Trophoblast cell (in vitro differentiated cells and primary cell): ENCODE data around the gene VWF.

Experiments
- DNase-seq, 2 donors: peaks; one replicate each; pipeline ENCODE4 v3.0.0-alpha.2; 2016
- H2AFZ ChIP-seq: 2 replicates; pipeline ENCODE4 v1.6.1; 2013; ENCODE audit warnings: low read length, moderate library complexity, mild to moderate bottlenecking; ENCODE audit not compliant: insufficient read depth, poor library complexity
- H2AK5ac ChIP-seq: 2 replicates; pipeline ENCODE4 v1.6.1; 2013; ENCODE audit warnings: mild to moderate bottlenecking, low read length
- H2BK120ac ChIP-seq: 2 replicates; pipeline ENCODE4 v1.6.1; 2013; ENCODE audit warnings: low read length, mild to moderate bottlenecking, moderate library complexity; ENCODE audit not compliant: insufficient read depth, poor library complexity
- H2BK12ac ChIP-seq: 2 replicates; pipeline ENCODE4 v1.6.1; 2013; ENCODE audit warnings: mild to moderate bottlenecking, low read length, moderate library complexity
- H2BK5ac ChIP-seq: 2 replicates; pipeline ENCODE4 v1.6.1; 2013; ENCODE audit warnings: low read length, low read depth, moderate library complexity, mild to moderate bottlenecking; ENCODE audit not compliant: poor library complexity
- H3K14ac ChIP-seq: 2 replicates; pipeline ENCODE4 v1.6.1; 2013; ENCODE audit warnings: mild to moderate bottlenecking, low read length
- H3K18ac ChIP-seq: 2 replicates; pipeline ENCODE4 v1.6.1; 2013; ENCODE audit warnings: mild to moderate bottlenecking, low read length
- H3K23ac ChIP-seq: 2 replicates; pipeline ENCODE4 v1.6.1; 2013; ENCODE audit warnings: low read length
- H3K27ac ChIP-seq: 2 replicates; pipeline ENCODE4 v1.5.1; 2013; ENCODE audit warnings: low read depth, mild to moderate bottlenecking, inconsistent platforms, low read length, moderate library complexity
- H3K27me3 ChIP-seq: 2 replicates; pipeline ENCODE4 v1.6.1; 2013; ENCODE audit warnings: inconsistent platforms, mild to moderate bottlenecking, low read length, moderate library complexity; ENCODE audit not compliant: insufficient read depth
- H3K36me3 ChIP-seq, 2 experiments: 1 replicate in 1 of 2; 2 replicates in 1 of 2; pipeline ENCODE4 v1.6.1; 2013; ENCODE audit warnings: low read length in 2 of 2, mild to moderate bottlenecking in 2 of 2, moderate library complexity in 1 of 2; ENCODE audit not compliant: insufficient read depth in 2 of 2, control insufficient read depth in 1 of 2
- H3K4ac ChIP-seq: 2 replicates; pipeline ENCODE4 v1.6.1; 2013; ENCODE audit warnings: low read depth, mild to moderate bottlenecking, low read length, moderate library complexity
- H3K4me1 ChIP-seq, 2 experiments: 1 replicate in 1 of 2; 2 replicates in 1 of 2; pipeline ENCODE4 v1.6.1; 2013; ENCODE audit warnings: low read length in 2 of 2, mild to moderate bottlenecking in 2 of 2, moderate library complexity in 1 of 2; ENCODE audit not compliant: insufficient read depth in 2 of 2, control insufficient read depth in 1 of 2
- H3K4me2 ChIP-seq: 2 replicates; pipeline ENCODE4 v1.6.1; 2013; ENCODE audit warnings: inconsistent platforms, mild to moderate bottlenecking, low read length, moderate library complexity
- H3K4me3 ChIP-seq: 2 replicates; pipeline ENCODE4 v1.5.1; 2013; ENCODE audit warnings: mild to moderate bottlenecking, low read depth, low read length, inconsistent platforms
- H3K79me1 ChIP-seq: one replicate; pipeline ENCODE4 v1.6.1; 2013; ENCODE audit warnings: low read length
- H3K79me2 ChIP-seq: 2 replicates; pipeline ENCODE4 v1.6.1; 2013; ENCODE audit warnings: low read length, mild to moderate bottlenecking; ENCODE audit not compliant: control insufficient read depth, insufficient read depth, poor library complexity
- H3K9ac ChIP-seq: 2 replicates; pipeline ENCODE4 v1.6.1; 2013; ENCODE audit warnings: mild to moderate bottlenecking, low read length
- H3K9me3 ChIP-seq: 2 replicates; pipeline ENCODE4 v1.6.1; 2013; ENCODE audit warnings: low read depth, mild to moderate bottlenecking, control low read depth, inconsistent platforms, low read length; ENCODE audit not compliant: insufficient read depth
- H4K12ac ChIP-seq: 2 replicates; pipeline ENCODE4 v1.6.1; 2013; ENCODE audit warnings: low read depth, mild to moderate bottlenecking, low read length, moderate library complexity
- H4K8ac ChIP-seq: 2 replicates; pipeline ENCODE4 v1.6.1; 2013; ENCODE audit warnings: low read depth, mild to moderate bottlenecking, low read length, moderate library complexity
- H4K91ac ChIP-seq: one replicate; pipeline ENCODE4 v1.6.1; 2013; ENCODE audit warnings: low read depth, mild to moderate bottlenecking, low read length, moderate library complexity
- WGBS: extraction: QIAGEN DNeasy Blood & Tissue Kit; methylation state at CpG from one replicate; pipeline ENCODE4 v1.1.7; 2013; ENCODE audit warnings: missing lambda C conversion rate; ENCODE audit not compliant: insufficient read length, insufficient coverage; ENCODE audit errors: extremely low coverage; 5-methylcytosine and 5-hydroxymethylcytosine counted together

Gene VWF

GRCh38 chr12:5923751-5924150 is 200.7 kb downstream of the VWF start:
- Histone ChIP-seq H3K79me1 (no peaks in the 10 kb centered on the region), H3K14ac (no peak overlapping the region), H3K4ac (no peak overlapping the region), H3K9ac (no peak overlapping the region), H3K4me3 (no peak overlapping the region), H4K12ac (no peak overlapping the region), H2BK120ac (no peak overlapping the region), H3K18ac (no peak overlapping the region), H4K8ac (no peak overlapping the region), H3K4me2 (no peak overlapping the region), H3K23ac (no peak overlapping the region), H3K27ac (no peak overlapping the region), H2AK5ac (no peak overlapping the region), H3K9me3 (peaks cover 6% of the 10 kb centered on the region), H2BK5ac (no peak overlapping the region), H3K4me1 (no peaks in the 10 kb centered on the region), H3K36me3 (no peaks in the 10 kb centered on the region), H2BK12ac (no peak overlapping the region), H3K79me2 (no peaks in the 10 kb centered on the region), H3K27me3 (no peaks in the 10 kb centered on the region), H4K91ac (no peak overlapping the region), H2AFZ (no peak overlapping the region)
- no peak for DNase-seq
- WGBS, result no CpG with 5 or more reads among the region's 5 CpGs

- no peak overlapping the region for H3K27ac ChIP-seq
- H2AFZ ChIP-seq, result no peak overlapping the region
- DNase-seq, result no peak
- H3K4me3 ChIP-seq, result peak overlapping the region; percentile 32
- no peaks in the 10 kb centered on the region for H3K79me1 ChIP-seq
- H3K27me3 ChIP-seq, result no peaks in the 10 kb centered on the region
- no peak overlapping the region for H2AK5ac ChIP-seq
- no peak overlapping the region for H2BK5ac ChIP-seq
- no peaks in the 10 kb centered on the region for H3K79me2 ChIP-seq
- no peaks in the 10 kb centered on the region for H3K36me3 ChIP-seq
- H3K23ac ChIP-seq, result no peak overlapping the region
- H2BK120ac ChIP-seq, result no peak overlapping the region
- H3K4ac ChIP-seq, result no peak overlapping the region
- no peak overlapping the region for H4K12ac ChIP-seq
- WGBS, result no CpG with 5 or more reads among the region's 14 CpGs
- H3K4me2 ChIP-seq, result no peak overlapping the region
- H3K9ac ChIP-seq, result no peak overlapping the region
- no peaks in the 10 kb centered on the region for H3K4me1 ChIP-seq
- no peak overlapping the region for H2BK12ac ChIP-seq
- H3K18ac ChIP-seq, result no peak overlapping the region
- H3K14ac ChIP-seq, result no peak overlapping the region
- H3K9me3 ChIP-seq, result peaks cover 6% of the 10 kb centered on the region
- H4K91ac ChIP-seq, result no peak overlapping the region
- no peak overlapping the region for H4K8ac ChIP-seq
Measured at GRCh38 chr12:5923043-5923605, 201.3 kb downstream of the VWF start.

GRCh38 chr12:5921966-5922899 is 202.2 kb downstream of the VWF start:
- WGBS, result no CpG with 5 or more reads among the region's 15 CpGs

GRCh38 chr12:5921027-5921909 is 203.2 kb downstream of the VWF start:
- no peaks in the 10 kb centered on the region for H3K36me3 ChIP-seq
- WGBS, result no CpG with 5 or more reads among the region's 25 CpGs
- no peak overlapping the region for H2BK12ac ChIP-seq
- H3K9me3 ChIP-seq, result peaks cover 3% of the 10 kb centered on the region
- no peak overlapping the region for H3K14ac ChIP-seq
- no peak overlapping the region for H3K4ac ChIP-seq
- H3K79me2 ChIP-seq, result no peaks in the 10 kb centered on the region
- H4K8ac ChIP-seq, result no peak overlapping the region
- H3K27ac ChIP-seq, result no peak overlapping the region
- H4K12ac ChIP-seq, result no peak overlapping the region
- H4K91ac ChIP-seq, result no peak overlapping the region
- H3K4me3 ChIP-seq, result no peak overlapping the region
- no peak overlapping the region for H3K23ac ChIP-seq
- no peaks in the 10 kb centered on the region for H3K4me1 ChIP-seq
- no peaks in the 10 kb centered on the region for H3K79me1 ChIP-seq
- H3K9ac ChIP-seq, result no peak overlapping the region
- H3K27me3 ChIP-seq, result no peaks in the 10 kb centered on the region
- no peak overlapping the region for H2BK5ac ChIP-seq
- H3K18ac ChIP-seq, result no peak overlapping the region
- DNase-seq, result no peak
- no peak overlapping the region for H3K4me2 ChIP-seq
- no peak overlapping the region for H2AFZ ChIP-seq
- H2AK5ac ChIP-seq, result no peak overlapping the region
- no peak overlapping the region for H2BK120ac ChIP-seq

More at GRCh38 chr12:5921966-5922899, 202.2 kb downstream of the VWF start:
- H4K91ac ChIP-seq, result no peak overlapping the region
- H3K36me3 ChIP-seq, result no peaks in the 10 kb centered on the region
- no peak overlapping the region for H2AFZ ChIP-seq
- no peaks in the 10 kb centered on the region for H3K79me1 ChIP-seq
- no peak overlapping the region for H2AK5ac ChIP-seq
- no peak overlapping the region for H2BK5ac ChIP-seq
- peaks cover 3% of the 10 kb centered on the region for H3K9me3 ChIP-seq
- no peaks in the 10 kb centered on the region for H3K4me1 ChIP-seq
- no peak overlapping the region for H3K18ac ChIP-seq
- no peak overlapping the region for H3K4me2 ChIP-seq
- H3K27ac ChIP-seq, result no peak overlapping the region
- H4K12ac ChIP-seq, result no peak overlapping the region
- DNase-seq, result no peak
- no peak overlapping the region for H3K14ac ChIP-seq
- H2BK12ac ChIP-seq, result no peak overlapping the region
- no peak overlapping the region for H2BK120ac ChIP-seq
- no peak overlapping the region for H3K4me3 ChIP-seq
- H3K27me3 ChIP-seq, result no peaks in the 10 kb centered on the region
- no peak overlapping the region for H3K9ac ChIP-seq
- no peak overlapping the region for H3K23ac ChIP-seq
- H4K8ac ChIP-seq, result no peak overlapping the region
- no peaks in the 10 kb centered on the region for H3K79me2 ChIP-seq
- no peak overlapping the region for H3K4ac ChIP-seq
